Activated CD8-positive, alpha-beta memory T cell treated with anti-CD3 and anti-CD28 coated beads for 48 hours (primary cell): ENCODE measurements around the gene TRMT61B.

Experiments used
- DNase-seq, 3 experiments: peaks; one replicate each; pipeline ENCODE4 v3.0.0-alpha.2; 2020; ENCODE audit warnings: low read depth in 2 of 3, low spot score in 2 of 3

Gene TRMT61B

GRCh38 chr2:28870146-28870891 lies at the start of gene TRMT61B:
Gene TRMT61B, minus strand, starts transcription at chr2:28870309. Its CDS starts 32 bp downstream, at chr2:28870277.
- DNase-seq, result peak; percentile 92 to 97 (median 95)

GRCh38 chr2:28915939-28916338 lies 45.8 kb upstream of the TRMT61B start:
- no peak for DNase-seq

GRCh38 chr2:28909655-28910353 lies 39.7 kb upstream of the TRMT61B start:
- no peak for DNase-seq

- DNase-seq, result no peak
Measured at GRCh38 chr2:28908172-28908571, 38.1 kb upstream of the TRMT61B start.

GRCh38 chr2:28906821-28907220 lies 36.7 kb upstream of the TRMT61B start:
- DNase-seq, result no peak

- no peak for DNase-seq
Measured at GRCh38 chr2:28906376-28906775, 36.3 kb upstream of the TRMT61B start.

GRCh38 chr2:28905533-28905932 lies 35.4 kb upstream of the TRMT61B start:
- no peak for DNase-seq

- DNase-seq, result no peak
Measured at GRCh38 chr2:28904802-28905457, 34.8 kb upstream of the TRMT61B start.

- no peak for DNase-seq
Measured at GRCh38 chr2:28904295-28904694, 34.2 kb upstream of the TRMT61B start.

GRCh38 chr2:28902584-28902983 lies 32.5 kb upstream of the TRMT61B start:
- no peak for DNase-seq

- no peak for DNase-seq
Measured at GRCh38 chr2:28901841-28902240, 31.7 kb upstream of the TRMT61B start.

GRCh38 chr2:28901202-28901601 lies 31.1 kb upstream of the TRMT61B start:
- DNase-seq, result no peak

GRCh38 chr2:28898048-28898447 lies 27.9 kb upstream of the TRMT61B start:
- DNase-seq, result no peak

GRCh38 chr2:28896906-28897305 lies 26.8 kb upstream of the TRMT61B start:
- no peak for DNase-seq

GRCh38 chr2:28895189-28895893 lies 25.2 kb upstream of the TRMT61B start:
- DNase-seq, result peak; percentile 16 to 40 (median 33)

- DNase-seq, result peak; percentile 88 to 99 (median 93)
Measured at GRCh38 chr2:28894470-28895188, 24.5 kb upstream of the TRMT61B start, which contains the start of gene WDR43. Gene WDR43, plus strand, starts transcription at chr2:28894667. Its CDS starts 32 bp downstream, at chr2:28894699.

GRCh38 chr2:28893488-28893887 lies 23.4 kb upstream of the TRMT61B start:
- no peak for DNase-seq

GRCh38 chr2:28880193-28880592 lies 10.1 kb upstream of the TRMT61B start:
- no peak for DNase-seq

GRCh38 chr2:28871620-28872019 lies 1.5 kb upstream of the TRMT61B start:
- DNase-seq, result no peak

GRCh38 chr2:28869494-28870145 lies 489 bp downstream of the TRMT61B start:
- DNase-seq, result no peak
